Endometrial microvascular endothelial cells (primary cell): Measurements from ENCODE around the gene FANCI. TPM values are rescaled to one million over a fixed set of nuclear protein-coding genes. Genes with fewer than 3 reads are reported as not detected.
"Not testable (repeated sequence)": the region's sequence is repeated elsewhere in the genome, so short reads cannot be mapped to it uniquely, and the experiment has no call there.

ENCODE experiments used
- in situ Hi-C: cut with HindIII; loops from 2 replicates; pipeline ENCODE4 v1.10.0; 2017; ENCODE audit warnings: low sequenced_read_pairs, low pct_unique_long_range_greater_than_20kb; ENCODE audit errors: inconsistent ontology term
- total RNA-seq: library from RNA; depleted of rRNA; stranded (reverse); fragments of >200 nt; gene quantifications from one replicate; pipeline ENCODE4 v1.2.3, GENCODE V29; 2015; ENCODE audit errors: inconsistent ontology term

The FANCI gene
- total RNA-seq, 1 donor from 2014 or later: 44.6 TPM

- in situ Hi-C loops: no loop called here
Measured at GRCh38 chr15:89217686-89218376, 25.9 kb upstream of the FANCI start.

- in situ Hi-C loops: no loop called here
Measured at GRCh38 chr15:89218531-89218930, 25.2 kb upstream of the FANCI start.

GRCh38 chr15:89221543-89221942, 22.2 kb upstream of the FANCI start, which contains the start of gene RLBP1:
Gene RLBP1, minus strand, starts transcription at chr15:89221579. Its CDS starts 2,604 bp downstream, at chr15:89218975.
- in situ Hi-C loops: no loop called here

GRCh38 chr15:89225588-89225987, 18.2 kb upstream of the FANCI start:
- in situ Hi-C loops: no loop called here

GRCh38 chr15:89226359-89227221, 17.2 kb upstream of the FANCI start:
- in situ Hi-C loops: no loop called here

- in situ Hi-C loops: no loop called here
Measured at GRCh38 chr15:89227425-89227824, 16.4 kb upstream of the FANCI start.

- in situ Hi-C loops: no loop called here
Measured at GRCh38 chr15:89230277-89230676, 13.5 kb upstream of the FANCI start.

GRCh38 chr15:89231832-89232231, 11.9 kb upstream of the FANCI start:
- in situ Hi-C loops: no loop called here

GRCh38 chr15:89239883-89240810, 3.6 kb upstream of the FANCI start:
- in situ Hi-C loops: not testable (repeated sequence)

GRCh38 chr15:89243046-89243690, 611 bp upstream of the FANCI start:
- in situ Hi-C loops: no loop called here

- in situ Hi-C loops: no loop called here
Measured at GRCh38 chr15:89244574-89244903, 760 bp downstream of the FANCI start.

- in situ Hi-C loops: no loop called here
Measured at GRCh38 chr15:89247446-89247845, 3.7 kb downstream of the FANCI start.

GRCh38 chr15:89248584-89248983, 4.8 kb downstream of the FANCI start:
- in situ Hi-C loops: no loop called here

- in situ Hi-C loops: not testable (repeated sequence)
Measured at GRCh38 chr15:89250142-89250541, 6.4 kb downstream of the FANCI start.

- in situ Hi-C loops: not testable (repeated sequence)
Measured at GRCh38 chr15:89277281-89277680, 33.5 kb downstream of the FANCI start.

GRCh38 chr15:89278307-89278706, 34.5 kb downstream of the FANCI start:
- in situ Hi-C loops: no loop called here

- in situ Hi-C loops: no loop called here
Measured at GRCh38 chr15:89282631-89283030, 38.9 kb downstream of the FANCI start.

GRCh38 chr15:89283201-89283600, 39.4 kb downstream of the FANCI start:
- in situ Hi-C loops: no loop called here

GRCh38 chr15:89291934-89292438, 48.2 kb downstream of the FANCI start:
- in situ Hi-C loops: no loop called here
